Neural progenitor cell (in vitro differentiated cells): ENCODE measurements around the gene SLC44A5.

ENCODE experiments used
- CTCF ChIP-seq: fragments of 200-600 bp; sonication (generic); IDR thresholded peaks from 2 replicates; pipeline ENCODE4 v1.5.1; 2017; ENCODE audit warnings: antibody characterized with exemption, mild to moderate bottlenecking
- EZH2 ChIP-seq: fragments of 200-600 bp; sonication (generic); IDR thresholded peaks from 2 replicates; pipeline ENCODE4 v1.6.1; 2017; ENCODE audit warnings: antibody characterized with exemption, mild to moderate bottlenecking, moderate library complexity
- EZH2phosphoT487 ChIP-seq: fragments of 200-600 bp; sonication (generic); IDR thresholded peaks from 2 replicates; pipeline ENCODE4 v1.6.1; 2017; ENCODE audit warnings: antibody characterized with exemption

DNA sequence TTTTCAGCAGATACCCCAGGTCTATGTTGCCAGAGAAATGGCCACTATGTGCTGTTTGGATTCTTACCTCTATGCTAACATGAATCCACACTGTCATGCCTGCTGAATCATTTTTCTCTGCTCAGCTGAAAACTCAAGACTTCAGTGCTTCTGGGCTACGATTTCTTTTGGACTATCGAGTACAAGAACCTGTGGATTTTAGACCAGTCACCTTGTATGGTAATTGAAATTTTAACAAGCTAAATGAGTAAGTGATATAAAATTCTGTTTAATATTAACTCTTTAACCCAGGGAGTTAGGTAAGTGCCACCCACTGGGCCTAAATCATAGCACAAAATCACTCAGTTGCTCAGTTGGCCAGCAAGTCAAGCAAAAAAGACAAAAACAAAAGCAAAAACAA lies 440.9 kb downstream of the SLC44A5 start:
- no peak for TF ChIP-seq CTCF
- no peak for TF ChIP-seq EZH2
- no peak for TF ChIP-seq EZH2phosphoT487
